SU-DHL-6 (cell line): ENCODE data around the gene ARID5A.

ENCODE experiments used
- CTCF ChIP-seq: fragments of 200-600 bp; sonication (generic); IDR thresholded peaks from one replicate; pipeline ENCODE4 v1.5.1; 2017; ENCODE audit warnings: antibody characterized with exemption, mild to moderate bottlenecking, low read length, moderate library complexity; ENCODE audit not compliant: insufficient read depth, poor library complexity, severe bottlenecking
- EZH2phosphoT487 ChIP-seq: fragments of 200-600 bp; sonication (generic), shearing (Covaris generic); conservative IDR thresholded peaks from 2 replicates; pipeline ENCODE4 v1.6.1; 2018; ENCODE audit warnings: mild to moderate bottlenecking, antibody characterized with exemption, low read length, moderate library complexity, mixed read lengths

DNA sequence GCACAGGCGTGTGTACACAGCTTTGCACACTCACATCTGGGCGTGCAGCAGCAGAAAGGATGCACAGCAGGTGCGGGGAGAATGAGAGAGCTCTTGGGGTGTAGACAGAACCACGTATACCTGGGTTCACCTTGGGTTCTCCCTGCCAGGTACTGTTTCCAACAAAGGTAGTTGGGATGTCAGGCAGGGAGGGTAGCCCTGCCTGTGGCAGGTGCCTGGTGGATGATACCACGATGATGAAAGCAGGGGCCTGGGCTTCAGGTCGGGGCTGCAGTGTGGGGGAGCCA, 6.5 kb upstream of the ARID5A start:
- TF ChIP-seq CTCF: no peak
- no peak for TF ChIP-seq EZH2phosphoT487
